SK-N-SH (cell line): ENCODE results near the gene ERVFRD-1. TPM values are rescaled to one million over a fixed set of nuclear protein-coding genes. Genes with fewer than 3 reads are reported as not detected.

ENCODE experiments used
- CTCF ChIA-PET: fragments of 300-600, 350-600 bp; formaldehyde crosslinking; extraction: SDS; loops from one replicate; lab custom pipeline; 2021; lab: Yijun Ruan, JAX
- POLR2A ChIA-PET: fragments of 350-600 bp; sonication (Branson Sonifier 250); formaldehyde crosslinking; extraction: SDS; loops from one replicate; lab custom pipeline; 2020; ENCODE audit warnings: antibody characterized with exemption, inconsistent platforms; lab: Yijun Ruan, JAX
- DNase-seq: peaks from one replicate; pipeline ENCODE4 v3.0.0; 2012
- H2AFZ ChIP-seq: fragments of 200-600 bp; sonication (generic); 2 replicates; pipeline ENCODE4 v1.8.1; 2016; ENCODE audit warnings: antibody characterized with exemption, mild to moderate bottlenecking, low read depth
- H3F3A ChIP-seq: fragments of 200-600 bp; sonication (generic); replicated peaks from 2 replicates; pipeline ENCODE3; 2016; ENCODE audit warnings: antibody characterized with exemption, mild to moderate bottlenecking; ENCODE audit not compliant: insufficient read depth
- H3K27ac ChIP-seq, 2 experiments: fragments of 200-500 bp in 1 of 2; fragments of 200-600 bp in 1 of 2; sonication (Bioruptor generic) in 1 of 2; sonication (generic), shearing (Covaris generic) in 1 of 2; 2 replicates each; pipeline versions ENCODE4 v1.5.1 to v1.6.1; 2014 to 2016; ENCODE audit warnings: low read depth in 2 of 2, inconsistent platforms in 1 of 2, low read length in 1 of 2, mild to moderate bottlenecking in 1 of 2, mixed read lengths in 1 of 2
- H3K27me3 ChIP-seq: fragments of 200-600 bp; sonication (generic), shearing (Covaris generic); 2 replicates; pipeline ENCODE4 v1.6.1; 2016; ENCODE audit warnings: mixed run types; ENCODE audit not compliant: insufficient read depth
- H3K36me3 ChIP-seq, 2 experiments: fragments of 200-500 bp in 1 of 2; fragments of 200-600 bp in 1 of 2; sonication (Bioruptor generic) in 1 of 2; sonication (generic) in 1 of 2; replicated peaks in 1 of 2; 2 replicates each; pipeline versions ENCODE3 to v1.5.1; 2014 to 2016; ENCODE audit warnings: low read length in 1 of 2, mild to moderate bottlenecking in 1 of 2; ENCODE audit not compliant: insufficient read depth in 2 of 2, control insufficient read depth in 1 of 2
- H3K4me1 ChIP-seq, 2 experiments: fragments of 200-500 bp in 1 of 2; fragments of 200-600 bp in 1 of 2; sonication (Bioruptor generic) in 1 of 2; sonication (generic), shearing (Covaris generic) in 1 of 2; 2 replicates each; pipeline versions ENCODE4 v1.5.1 to v1.6.1; 2014 to 2016; ENCODE audit warnings: low read depth in 1 of 2, low read length in 1 of 2, mixed run types in 1 of 2; ENCODE audit not compliant: insufficient read depth in 2 of 2, control insufficient read depth in 1 of 2
- H3K4me2 ChIP-seq: fragments of 200-600 bp; sonication (generic), shearing (Covaris generic); 2 replicates; pipeline ENCODE4 v1.6.1; 2017; ENCODE audit warnings: mixed run types
- H3K4me3 ChIP-seq, 2 experiments: fragments of 200-500 bp in 1 of 2; fragments of 200-600 bp in 1 of 2; sonication (Bioruptor generic) in 1 of 2; sonication (generic), shearing (Covaris generic) in 1 of 2; 2 replicates each; pipeline versions ENCODE4 v1.5.1 to v1.8.1; 2014 to 2016; ENCODE audit warnings: low read depth in 2 of 2, inconsistent platforms in 1 of 2, low read length in 1 of 2, mild to moderate bottlenecking in 1 of 2, mixed read lengths in 1 of 2, moderate library complexity in 1 of 2
- H3K79me2 ChIP-seq: fragments of 200-600 bp; sonication (generic); 2 replicates; pipeline ENCODE4 v1.8.1; 2017; ENCODE audit warnings: mild to moderate bottlenecking; ENCODE audit not compliant: insufficient read depth
- H3K9ac ChIP-seq: fragments of 200-600 bp; sonication (generic); 2 replicates; pipeline ENCODE4 v1.6.1; 2017; ENCODE audit warnings: mixed run types
- H3K9me2 ChIP-seq: fragments of 200-600 bp; sonication (generic); 2 replicates; pipeline ENCODE4 v1.6.1; 2017; ENCODE audit warnings: mixed run types
- H3K9me3 ChIP-seq: fragments of 200-600 bp; sonication (generic); 2 replicates; pipeline ENCODE4 v1.6.1; 2017; ENCODE audit warnings: mixed run types, mild to moderate bottlenecking, moderate library complexity
- H4K20me1 ChIP-seq: fragments of 200-600 bp; sonication (generic); 2 replicates; pipeline ENCODE4 v1.6.1; 2017; ENCODE audit warnings: mild to moderate bottlenecking, mixed run types; ENCODE audit not compliant: insufficient read depth
- ELF1 ChIP-seq: IDR thresholded peaks from 2 replicates; pipeline ENCODE4 v1.4.0; 2012
- EP300 ChIP-seq, 2 experiments: IDR thresholded peaks; 2 replicates each; pipeline versions ENCODE4 v1.4.0 to v1.6.1; 2012; ENCODE audit warnings: borderline replicate concordance in 1 of 2, low read depth in 1 of 2, low read length in 1 of 2
- EZH2phosphoT487 ChIP-seq: fragments of 200-600 bp; sonication (generic); IDR thresholded peaks from 2 replicates; pipeline ENCODE4 v1.6.1; 2017; ENCODE audit warnings: low read depth, mixed run types, mild to moderate bottlenecking, antibody characterized with exemption, moderate library complexity, borderline replicate concordance
- FOXJ3 ChIP-seq: sonication (generic); formaldehyde crosslinking; IDR thresholded peaks from 2 replicates; pipeline ENCODE4 v1.5.1; 2020; ENCODE audit warnings: mild to moderate bottlenecking, missing genetic modification reagents
- GABPA ChIP-seq: IDR thresholded peaks from 2 replicates; pipeline ENCODE4 v1.4.0; 2012; ENCODE audit warnings: low read depth, mild to moderate bottlenecking
- MEF2A ChIP-seq: IDR thresholded peaks from 2 replicates; pipeline ENCODE4 v1.4.0; 2012; ENCODE audit warnings: low read depth, borderline replicate concordance
- MXI1 ChIP-seq: IDR thresholded peaks from 2 replicates; pipeline ENCODE4 v1.6.1; 2012; ENCODE audit warnings: mild to moderate bottlenecking, low read depth, low read length, improper control_type of control experiment
- NFIC ChIP-seq: IDR thresholded peaks from 2 replicates; pipeline ENCODE4 v1.4.0; 2012; ENCODE audit warnings: borderline replicate concordance
- NRF1 ChIP-seq: IDR thresholded peaks from 2 replicates; pipeline ENCODE4 v1.6.1; 2012; ENCODE audit warnings: low read depth, mild to moderate bottlenecking, low read length
- POLR2AphosphoS5 ChIP-seq: IDR thresholded peaks from 2 replicates; pipeline ENCODE4 v1.6.1; 2012; ENCODE audit warnings: low read depth, low read length
- RAD21 ChIP-seq: IDR thresholded peaks from 2 replicates; pipeline ENCODE4 v1.6.1; 2012; ENCODE audit warnings: mild to moderate bottlenecking, low read length
- RCOR1 ChIP-seq: fragments of 150-350 bp; IDR thresholded peaks from 2 replicates; pipeline ENCODE4 v1.6.1; 2017; ENCODE audit warnings: antibody characterized with exemption, low read length
- RFX5 ChIP-seq: IDR thresholded peaks from 2 replicates; pipeline ENCODE4 v1.6.1; 2012; ENCODE audit warnings: mild to moderate bottlenecking, improper control_type of control experiment, low read length
- SIN3A ChIP-seq: IDR thresholded peaks from 2 replicates; pipeline ENCODE4 v1.6.1; 2012; ENCODE audit warnings: low read depth, mild to moderate bottlenecking, low read length, moderate library complexity, borderline replicate concordance
- SMC3 ChIP-seq: IDR thresholded peaks from 2 replicates; pipeline ENCODE4 v1.6.1; 2012; ENCODE audit warnings: low read depth, low read length, improper control_type of control experiment
- TAF1 ChIP-seq: IDR thresholded peaks from 2 replicates; pipeline ENCODE4 v1.6.1; 2012; ENCODE audit warnings: low read depth, mild to moderate bottlenecking, low read length, moderate library complexity, borderline replicate concordance
- TCF12 ChIP-seq: IDR thresholded peaks from 2 replicates; pipeline ENCODE4 v1.4.0; 2012
- TEAD4 ChIP-seq: IDR thresholded peaks from 2 replicates; pipeline ENCODE4 v1.4.0; 2012; ENCODE audit warnings: mild to moderate bottlenecking, borderline replicate concordance; ENCODE audit not compliant: insufficient read depth
- YY1 ChIP-seq: IDR thresholded peaks from 2 replicates; pipeline ENCODE4 v1.4.0; 2012; ENCODE audit warnings: low read depth, mild to moderate bottlenecking
- WGBS: methylation state at CpG from one replicate; pipeline ENCODE4 v1.1.6; 2017; ENCODE audit warnings: low lambda C conversion rate; 5-methylcytosine and 5-hydroxymethylcytosine counted together
- polyA plus RNA-seq, 3 experiments: library from polyadenylated mRNA; depleted of rRNA; stranded (reverse); fragments of >200 nt; gene quantifications; 2 replicates each; pipeline ENCODE4 v1.2.3, GENCODE V29; 2012
- TF ChIP-seq, protein P1 (sequence below): IDR thresholded peaks from 2 replicates; pipeline ENCODE4; 2012
- TF ChIP-seq, protein P2 (sequence below): fragments of 150-350 bp; IDR thresholded peaks from 2 replicates; pipeline ENCODE4 v1.6.1; 2016; ENCODE audit warnings: mild to moderate bottlenecking, low read depth, low read length
- TF ChIP-seq, protein P3 (sequence below): IDR thresholded peaks from 2 replicates; pipeline ENCODE4 v1.4.0; 2012; ENCODE audit warnings: low read depth, borderline replicate concordance
- TF ChIP-seq, protein P4 (sequence below): IDR thresholded peaks from 2 replicates; pipeline ENCODE4 v1.4.0; 2012; ENCODE audit warnings: low read depth
- TF ChIP-seq, protein P5 (sequence below): fragments of 150-350 bp; IDR thresholded peaks from 2 replicates; pipeline ENCODE4 v1.6.1; 2017; ENCODE audit warnings: antibody characterized with exemption, low read length, low read depth, borderline replicate concordance

The ERVFRD-1 gene
- polyA plus RNA-seq, 1 of the 3 experiments (the other 2 are of a cell fraction): not detected

DNA sequence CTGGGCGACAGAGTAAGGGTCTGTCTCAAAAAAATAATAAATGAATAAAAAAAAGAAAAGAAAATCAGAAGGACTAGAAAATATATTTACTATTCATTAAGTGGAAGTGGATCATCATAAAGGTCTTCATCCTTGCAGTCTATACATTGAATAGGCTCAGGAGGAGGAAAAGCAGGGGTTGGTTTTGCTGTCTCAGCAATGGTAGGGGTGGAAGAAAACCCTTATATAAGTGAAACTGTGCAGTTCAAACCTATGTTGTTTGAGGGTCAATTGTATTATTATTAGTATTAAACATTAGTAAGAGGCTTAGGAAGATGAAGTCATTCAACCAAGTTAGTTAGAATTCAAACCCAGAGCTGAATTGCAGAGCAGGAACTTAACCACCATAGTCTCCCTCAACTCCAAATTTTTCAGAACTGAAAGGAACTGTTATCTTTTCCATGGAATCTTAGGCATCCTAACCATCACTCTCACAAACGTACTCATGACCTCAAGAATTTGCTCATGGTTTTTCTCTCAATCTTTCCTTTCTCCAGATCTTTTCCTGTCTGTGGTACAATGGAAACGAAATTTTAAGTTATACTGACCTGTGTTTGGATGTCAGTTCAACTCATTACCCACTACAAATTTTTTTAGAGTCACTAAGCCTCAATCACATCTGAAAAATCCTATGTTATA lies 25.6 kb downstream of the ERVFRD-1 start:
- Histone ChIP-seq H3K9me2 (no peaks in the 10 kb centered on the region), H3K4me3 (no peak overlapping the region), H3K27ac (no peak overlapping the region), H3F3A (no peaks in the 10 kb centered on the region), H3K9me3 (no peaks in the 10 kb centered on the region), H3K4me1 (no peaks in the 10 kb centered on the region; a peak in 1 of 4 replicates), H3K4me2 (no peak overlapping the region), H3K27me3 (no peaks in the 10 kb centered on the region), H3K9ac (no peak overlapping the region), H2AFZ (no peak overlapping the region), H3K36me3 (no peaks in the 10 kb centered on the region), H4K20me1 (no peaks in the 10 kb centered on the region), H3K79me2 (no peaks in the 10 kb centered on the region)
- ChIA-PET CTCF (no interaction called here), POLR2A (no interaction called here)
- 34% methylated on average over 3 of the region's 3 CpGs for WGBS
- no peak for DNase-seq
- TF ChIP-seq SMC3 (no peak), TCF12 (peak; percentile 64), TAF1 (no peak), SIN3A (no peak), FOXJ3 (no peak), EZH2phosphoT487 (no peak), TEAD4 (peak; percentile 66; the same call in 1 of the 2 replicates), NFIC (no peak), EP300 (IDR thresholded peaks at IDR 0.05; ENCODE audit: borderline replicate concordance in 1 of 2, low read depth in 1 of 2, low read length in 1 of 2) (peak in 1 of 2 experiments; percentile 21; a peak in 1 of 4 replicates), RFX5 (no peak), MEF2A (no peak), MXI1 (no peak)
- TF ChIP-seq, protein P1, sequence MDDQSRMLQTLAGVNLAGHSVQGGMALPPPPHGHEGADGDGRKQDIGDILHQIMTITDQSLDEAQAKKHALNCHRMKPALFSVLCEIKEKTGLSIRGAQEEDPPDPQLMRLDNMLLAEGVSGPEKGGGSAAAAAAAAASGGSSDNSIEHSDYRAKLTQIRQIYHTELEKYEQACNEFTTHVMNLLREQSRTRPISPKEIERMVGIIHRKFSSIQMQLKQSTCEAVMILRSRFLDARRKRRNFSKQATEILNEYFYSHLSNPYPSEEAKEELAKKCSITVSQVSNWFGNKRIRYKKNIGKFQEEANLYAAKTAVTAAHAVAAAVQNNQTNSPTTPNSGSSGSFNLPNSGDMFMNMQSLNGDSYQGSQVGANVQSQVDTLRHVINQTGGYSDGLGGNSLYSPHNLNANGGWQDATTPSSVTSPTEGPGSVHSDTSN: 0 out of 2 replicates have a peak, but pooled peaks have one; percentile 24
- TF ChIP-seq, protein P2, sequence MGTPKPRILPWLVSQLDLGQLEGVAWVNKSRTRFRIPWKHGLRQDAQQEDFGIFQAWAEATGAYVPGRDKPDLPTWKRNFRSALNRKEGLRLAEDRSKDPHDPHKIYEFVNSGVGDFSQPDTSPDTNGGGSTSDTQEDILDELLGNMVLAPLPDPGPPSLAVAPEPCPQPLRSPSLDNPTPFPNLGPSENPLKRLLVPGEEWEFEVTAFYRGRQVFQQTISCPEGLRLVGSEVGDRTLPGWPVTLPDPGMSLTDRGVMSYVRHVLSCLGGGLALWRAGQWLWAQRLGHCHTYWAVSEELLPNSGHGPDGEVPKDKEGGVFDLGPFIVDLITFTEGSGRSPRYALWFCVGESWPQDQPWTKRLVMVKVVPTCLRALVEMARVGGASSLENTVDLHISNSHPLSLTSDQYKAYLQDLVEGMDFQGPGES: no peak

DNA sequence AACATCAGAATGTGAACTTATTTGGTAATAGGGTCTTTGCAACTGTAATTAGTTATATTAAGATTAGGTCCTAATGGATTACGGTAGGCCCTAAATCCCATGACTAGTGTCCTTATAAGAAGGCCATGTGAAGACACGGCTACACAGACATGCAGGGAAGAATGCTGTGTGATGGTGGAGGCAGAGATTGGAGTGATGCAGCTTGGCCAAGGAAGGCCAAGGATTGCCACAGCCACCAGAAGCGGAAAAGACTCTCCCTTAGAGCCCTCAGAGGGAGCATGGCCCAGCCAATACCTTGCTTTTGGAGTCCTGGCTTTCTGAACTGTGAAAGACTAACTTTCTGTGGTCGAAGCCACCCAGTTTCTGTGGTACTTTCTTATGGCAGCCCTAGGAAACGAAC lies 27.6 kb downstream of the ERVFRD-1 start:
- no peaks in the 10 kb centered on the region for H3K27me3 ChIP-seq
- H3K27ac ChIP-seq: no peak overlapping the region
- H3K4me2 ChIP-seq: no peak overlapping the region
- H3K9me3 ChIP-seq: no peaks in the 10 kb centered on the region
- CTCF ChIA-PET: interaction anchor here (0.6 to 1.8 kb wide), 2 partner anchors 11 to 232 kb away, joined by 3 to 5 read pairs; no protein-coding TSS in a partner anchor
- H3F3A ChIP-seq: no peaks in the 10 kb centered on the region
- H4K20me1 ChIP-seq: no peaks in the 10 kb centered on the region
- DNase-seq: no peak
- H3K9ac ChIP-seq: no peak overlapping the region
- H2AFZ ChIP-seq: no peak overlapping the region; the same call in 1 of the 2 replicates
- no peaks in the 10 kb centered on the region for H3K79me2 ChIP-seq
- POLR2A ChIA-PET: no interaction called here
- no peaks in the 10 kb centered on the region for H3K9me2 ChIP-seq
- 89% methylated on average over 5 of the region's 5 CpGs for WGBS
- H3K36me3 ChIP-seq: no peaks in the 10 kb centered on the region
- no peak overlapping the region for H3K4me3 ChIP-seq
- no peaks in the 10 kb centered on the region; a peak in 1 of 4 replicates for H3K4me1 ChIP-seq
- TF ChIP-seq, protein P3, sequence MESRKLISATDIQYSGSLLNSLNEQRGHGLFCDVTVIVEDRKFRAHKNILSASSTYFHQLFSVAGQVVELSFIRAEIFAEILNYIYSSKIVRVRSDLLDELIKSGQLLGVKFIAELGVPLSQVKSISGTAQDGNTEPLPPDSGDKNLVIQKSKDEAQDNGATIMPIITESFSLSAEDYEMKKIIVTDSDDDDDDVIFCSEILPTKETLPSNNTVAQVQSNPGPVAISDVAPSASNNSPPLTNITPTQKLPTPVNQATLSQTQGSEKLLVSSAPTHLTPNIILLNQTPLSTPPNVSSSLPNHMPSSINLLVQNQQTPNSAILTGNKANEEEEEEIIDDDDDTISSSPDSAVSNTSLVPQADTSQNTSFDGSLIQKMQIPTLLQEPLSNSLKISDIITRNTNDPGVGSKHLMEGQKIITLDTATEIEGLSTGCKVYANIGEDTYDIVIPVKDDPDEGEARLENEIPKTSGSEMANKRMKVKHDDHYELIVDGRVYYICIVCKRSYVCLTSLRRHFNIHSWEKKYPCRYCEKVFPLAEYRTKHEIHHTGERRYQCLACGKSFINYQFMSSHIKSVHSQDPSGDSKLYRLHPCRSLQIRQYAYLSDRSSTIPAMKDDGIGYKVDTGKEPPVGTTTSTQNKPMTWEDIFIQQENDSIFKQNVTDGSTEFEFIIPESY: no peak
- TF ChIP-seq, protein P4, sequence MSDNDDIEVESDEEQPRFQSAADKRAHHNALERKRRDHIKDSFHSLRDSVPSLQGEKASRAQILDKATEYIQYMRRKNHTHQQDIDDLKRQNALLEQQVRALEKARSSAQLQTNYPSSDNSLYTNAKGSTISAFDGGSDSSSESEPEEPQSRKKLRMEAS: no peak
- TF ChIP-seq YY1 (no peak), MEF2A (no peak), SIN3A (no peak), POLR2AphosphoS5 (no peak), GABPA (no peak), NRF1 (no peak), ELF1 (no peak), NFIC (no peak), RCOR1 (no peak), RAD21 (no peak)
- TF ChIP-seq, protein P5, sequence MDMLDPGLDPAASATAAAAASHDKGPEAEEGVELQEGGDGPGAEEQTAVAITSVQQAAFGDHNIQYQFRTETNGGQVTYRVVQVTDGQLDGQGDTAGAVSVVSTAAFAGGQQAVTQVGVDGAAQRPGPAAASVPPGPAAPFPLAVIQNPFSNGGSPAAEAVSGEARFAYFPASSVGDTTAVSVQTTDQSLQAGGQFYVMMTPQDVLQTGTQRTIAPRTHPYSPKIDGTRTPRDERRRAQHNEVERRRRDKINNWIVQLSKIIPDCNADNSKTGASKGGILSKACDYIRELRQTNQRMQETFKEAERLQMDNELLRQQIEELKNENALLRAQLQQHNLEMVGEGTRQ: no peak
